HEK293 (cell line): Measurements from ENCODE around the gene ZBTB43.

ENCODE experiments used
- GFI1B ChIP-seq: fragments of 450-650 bp; formaldehyde crosslinking; IDR thresholded peaks from 2 replicates; pipeline ENCODE4 v1.5.1; 2016; ENCODE audit warnings: missing biosample characterization, missing genetic modification characterization
- MZF1 ChIP-seq: fragments of 450-650 bp; formaldehyde crosslinking; IDR thresholded peaks from 2 replicates; pipeline ENCODE4 v1.5.1; 2017; ENCODE audit warnings: missing biosample characterization, missing genetic modification characterization, borderline replicate concordance
- REST ChIP-seq: fragments of 450-650 bp; formaldehyde crosslinking; IDR thresholded peaks from 2 replicates; pipeline ENCODE4 v1.5.1; 2016; ENCODE audit warnings: missing biosample characterization, missing genetic modification characterization
- TCF7L2 ChIP-seq: IDR thresholded peaks from 2 replicates; pipeline ENCODE4 v1.6.1; 2011; ENCODE audit warnings: low read depth, mild to moderate bottlenecking, inconsistent platforms, low read length, moderate library complexity, borderline replicate concordance
- ZBTB49 ChIP-seq: fragments of 450-650 bp; formaldehyde crosslinking; IDR thresholded peaks from 2 replicates; pipeline ENCODE4 v1.5.1; 2016; ENCODE audit warnings: missing biosample characterization, missing genetic modification characterization, low read depth
- ZNF23 ChIP-seq: fragments of 450-650 bp; formaldehyde crosslinking; IDR thresholded peaks from 2 replicates; pipeline ENCODE4 v1.5.1; 2016; ENCODE audit warnings: missing biosample characterization, missing genetic modification characterization, borderline replicate concordance
- ZNF24 ChIP-seq: fragments of 450-650 bp; formaldehyde crosslinking; IDR thresholded peaks from 2 replicates; pipeline ENCODE4 v1.5.1; 2016; ENCODE audit warnings: missing biosample characterization, missing genetic modification characterization
- ZNF394 ChIP-seq: fragments of 450-650 bp; formaldehyde crosslinking; IDR thresholded peaks from 2 replicates; pipeline ENCODE4 v1.5.1; 2016; ENCODE audit warnings: missing biosample characterization, missing genetic modification characterization, mild to moderate bottlenecking, moderate library complexity, borderline replicate concordance
- ZNF501 ChIP-seq: fragments of 450-650 bp; formaldehyde crosslinking; IDR thresholded peaks from 2 replicates; pipeline ENCODE4 v1.5.1; 2016; ENCODE audit warnings: missing biosample characterization, missing genetic modification characterization
- ZNF639 ChIP-seq: fragments of 450-650 bp; formaldehyde crosslinking; IDR thresholded peaks from 2 replicates; pipeline ENCODE4 v1.5.1; 2016; ENCODE audit warnings: missing biosample characterization, missing genetic modification characterization
- ZNF660 ChIP-seq: fragments of 450-650 bp; IDR thresholded peaks from 2 replicates; pipeline ENCODE4 v1.5.1; 2018; ENCODE audit warnings: missing biosample characterization, mild to moderate bottlenecking, missing genetic modification characterization
- TF ChIP-seq, protein P1 (sequence below): fragments of 450-650 bp; formaldehyde crosslinking; IDR thresholded peaks from 2 replicates; pipeline ENCODE4 v1.5.1; 2016; ENCODE audit warnings: missing biosample characterization, missing genetic modification characterization
- TF ChIP-seq, protein P2 (sequence below): fragments of 450-650 bp; formaldehyde crosslinking; IDR thresholded peaks from 2 replicates; pipeline ENCODE4 v1.5.1; 2016; ENCODE audit warnings: missing biosample characterization, missing genetic modification characterization
- TF ChIP-seq, protein P3 (sequence below): fragments of 450-650 bp; formaldehyde crosslinking; IDR thresholded peaks from 2 replicates; pipeline ENCODE4 v1.5.1; 2017; ENCODE audit warnings: missing biosample characterization, missing genetic modification characterization

DNA sequence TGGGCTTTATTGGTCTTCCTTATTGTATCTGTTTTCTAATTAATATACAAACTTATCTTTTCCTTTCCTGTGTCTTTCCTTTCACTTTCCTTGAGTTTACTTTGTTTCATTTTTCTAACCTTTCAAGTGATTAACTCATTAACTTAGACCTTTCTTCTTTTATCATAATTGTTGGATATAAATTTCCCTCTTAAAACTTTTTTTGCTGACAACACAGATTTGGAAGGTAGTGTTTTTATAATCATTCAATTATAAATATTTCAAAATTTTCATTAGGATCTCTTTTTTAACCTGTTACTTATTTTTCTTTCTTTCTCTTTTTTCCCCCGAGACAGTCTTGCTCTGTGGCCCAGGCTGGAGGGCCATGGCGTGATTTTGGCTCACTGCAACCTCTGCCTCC, 6.9 kb upstream of the ZBTB43 start:
- no peak for TF ChIP-seq MZF1 (tag by site-specific recombination)
- TF ChIP-seq, protein P1, sequence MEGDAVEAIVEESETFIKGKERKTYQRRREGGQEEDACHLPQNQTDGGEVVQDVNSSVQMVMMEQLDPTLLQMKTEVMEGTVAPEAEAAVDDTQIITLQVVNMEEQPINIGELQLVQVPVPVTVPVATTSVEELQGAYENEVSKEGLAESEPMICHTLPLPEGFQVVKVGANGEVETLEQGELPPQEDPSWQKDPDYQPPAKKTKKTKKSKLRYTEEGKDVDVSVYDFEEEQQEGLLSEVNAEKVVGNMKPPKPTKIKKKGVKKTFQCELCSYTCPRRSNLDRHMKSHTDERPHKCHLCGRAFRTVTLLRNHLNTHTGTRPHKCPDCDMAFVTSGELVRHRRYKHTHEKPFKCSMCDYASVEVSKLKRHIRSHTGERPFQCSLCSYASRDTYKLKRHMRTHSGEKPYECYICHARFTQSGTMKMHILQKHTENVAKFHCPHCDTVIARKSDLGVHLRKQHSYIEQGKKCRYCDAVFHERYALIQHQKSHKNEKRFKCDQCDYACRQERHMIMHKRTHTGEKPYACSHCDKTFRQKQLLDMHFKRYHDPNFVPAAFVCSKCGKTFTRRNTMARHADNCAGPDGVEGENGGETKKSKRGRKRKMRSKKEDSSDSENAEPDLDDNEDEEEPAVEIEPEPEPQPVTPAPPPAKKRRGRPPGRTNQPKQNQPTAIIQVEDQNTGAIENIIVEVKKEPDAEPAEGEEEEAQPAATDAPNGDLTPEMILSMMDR = no peak
- no peak for TF ChIP-seq ZNF23 (tag by site-specific recombination)
- no peak for TF ChIP-seq REST
- TF ChIP-seq, protein P2, sequence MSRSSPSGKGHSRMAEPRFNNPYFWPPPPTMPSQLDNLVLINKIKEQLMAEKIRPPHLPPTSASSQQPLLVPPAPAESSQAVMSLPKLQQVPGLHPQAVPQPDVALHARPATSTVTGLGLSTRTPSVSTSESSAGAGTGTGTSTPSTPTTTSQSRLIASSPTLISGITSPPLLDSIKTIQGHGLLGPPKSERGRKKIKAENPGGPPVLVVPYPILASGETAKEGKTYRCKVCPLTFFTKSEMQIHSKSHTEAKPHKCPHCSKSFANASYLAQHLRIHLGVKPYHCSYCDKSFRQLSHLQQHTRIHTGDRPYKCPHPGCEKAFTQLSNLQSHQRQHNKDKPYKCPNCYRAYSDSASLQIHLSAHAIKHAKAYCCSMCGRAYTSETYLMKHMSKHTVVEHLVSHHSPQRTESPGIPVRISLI (tag by site-specific recombination) = no peak
- TF ChIP-seq ZNF660 (tag by site-specific recombination) = no peak
- TF ChIP-seq TCF7L2 = no peak
- no peak for TF ChIP-seq ZNF639 (tag by site-specific recombination)
- no peak for TF ChIP-seq ZNF501 (tag by site-specific recombination)
- TF ChIP-seq ZNF24 (tag by site-specific recombination) = no peak
- TF ChIP-seq ZBTB49 = no peak
- no peak for TF ChIP-seq ZNF394
- no peak for TF ChIP-seq GFI1B (tag by site-specific recombination)
- TF ChIP-seq, protein P3, sequence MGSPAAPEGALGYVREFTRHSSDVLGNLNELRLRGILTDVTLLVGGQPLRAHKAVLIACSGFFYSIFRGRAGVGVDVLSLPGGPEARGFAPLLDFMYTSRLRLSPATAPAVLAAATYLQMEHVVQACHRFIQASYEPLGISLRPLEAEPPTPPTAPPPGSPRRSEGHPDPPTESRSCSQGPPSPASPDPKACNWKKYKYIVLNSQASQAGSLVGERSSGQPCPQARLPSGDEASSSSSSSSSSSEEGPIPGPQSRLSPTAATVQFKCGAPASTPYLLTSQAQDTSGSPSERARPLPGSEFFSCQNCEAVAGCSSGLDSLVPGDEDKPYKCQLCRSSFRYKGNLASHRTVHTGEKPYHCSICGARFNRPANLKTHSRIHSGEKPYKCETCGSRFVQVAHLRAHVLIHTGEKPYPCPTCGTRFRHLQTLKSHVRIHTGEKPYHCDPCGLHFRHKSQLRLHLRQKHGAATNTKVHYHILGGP (tag by site-specific recombination) = no peak
